Gastrocnemius medialis (tissue), 4 donors: ENCODE results near the gene LDAH. TPM values are rescaled to one million over a fixed set of nuclear protein-coding genes. Genes with fewer than 3 reads are reported as not detected.

ENCODE experiments used
- ATAC-seq, 2 donors: fragments of 150-250 bp; one replicate each; pipeline ENCODE4 v1.9.1; 2016
- DNase-seq, 2 donors: peaks; one replicate each; pipeline ENCODE4 v3.0.0-alpha.2; 2019
- H3K27ac ChIP-seq, 4 donors: fragments of 200-600 bp; sonication (generic); 1 replicate in 1 of 4; 2 replicates in 3 of 4; pipeline ENCODE4 v1.5.1; 2016 to 2018; ENCODE audit warnings: mild to moderate bottlenecking in 2 of 4, moderate library complexity in 1 of 4
- H3K27me3 ChIP-seq, 3 donors: fragments of 200-600 bp; sonication (generic) in 2 of 3; 1 replicate in 1 of 3; 2 replicates in 2 of 3; pipeline versions ENCODE4 v1.5.1 to v1.6.0; 2016 to 2019; ENCODE audit warnings: mild to moderate bottlenecking in 1 of 3, moderate library complexity in 1 of 3
- H3K36me3 ChIP-seq, 2 donors: fragments of 200-600 bp; sonication (generic) in 1 of 2; one replicate each; pipeline ENCODE4 v1.5.1; 2017 to 2018
- H3K4me1 ChIP-seq, 2 donors: fragments of 200-600 bp; sonication (generic) in 1 of 2; one replicate each; pipeline ENCODE4 v1.5.1; 2016 to 2017; ENCODE audit warnings: mild to moderate bottlenecking in 2 of 2
- H3K4me3 ChIP-seq, 4 donors: fragments of 200-600 bp; sonication (generic) in 3 of 4; 1 replicate in 1 of 4; 2 replicates in 3 of 4; pipeline ENCODE4 v1.5.1; 2016 to 2019; ENCODE audit warnings: mild to moderate bottlenecking in 2 of 4
- H3K9me3 ChIP-seq, 3 donors: fragments of 200-600 bp; sonication (generic) in 2 of 3; 1 replicate in 1 of 3; 2 replicates in 2 of 3; pipeline ENCODE4 v1.5.1; 2016 to 2019
- CTCF ChIP-seq, 5 experiments: fragments of 450-650 bp in 3 of 5; fragments of 200-600 bp in 2 of 5; sonication (generic) in 2 of 5; IDR thresholded peaks in 4 of 5; conservative IDR thresholded peaks in 1 of 5; 1 replicate in 4 of 5; 2 replicates in 1 of 5; pipeline ENCODE4 v1.5.1; 2016 to 2019; ENCODE audit warnings: antibody characterized with exemption in 5 of 5, mild to moderate bottlenecking in 3 of 5, moderate library complexity in 3 of 5
- POLR2A ChIP-seq, 2 donors: fragments of 450-650 bp; IDR thresholded peaks; one replicate each; pipeline ENCODE4 v1.6.1; 2017; ENCODE audit warnings: antibody characterized with exemption in 2 of 2, mild to moderate bottlenecking in 2 of 2, moderate library complexity in 2 of 2
- in situ Hi-C, 4 donors: fragments of 200-750 bp; cut with MboI; loops; one replicate each; pipeline versions ENCODE4 v1.15.0 to v1.8.0; 2017; ENCODE audit warnings: low sequenced_read_pairs in 4 of 4
- intact Hi-C: fragments of 100-400 bp; cut with DNase I; formaldehyde crosslinking; loops from one replicate; pipeline ENCODE4 v1.15.1; 2023; ENCODE audit warnings: low total_unique reads
- total RNA-seq, 4 donors: library from RNA; depleted of rRNA; stranded (reverse); fragments of >200 nt; gene quantifications; one replicate each; pipeline versions ENCODE4 v1.1.0 to v1.2.3, GENCODE V29; 2016

The LDAH gene
- total RNA-seq, 4 donors from 2014 or later: 0.97 to 2.2 (median 1.4) TPM

GRCh38 chr2:20698916-20699613 is 123.8 kb downstream of the LDAH start:
- DNase-seq (no peak), ATAC-seq (no peak)
- Histone ChIP-seq H3K9me3 (no peaks in the 10 kb centered on the region), H3K27ac (no peak overlapping the region), H3K4me3 (no peak overlapping the region), H3K27me3 (no peaks in the 10 kb centered on the region), H3K36me3 (no peaks in the 10 kb centered on the region), H3K4me1 (no peaks in the 10 kb centered on the region)
- no peak for TF ChIP-seq CTCF (IDR thresholded peaks at IDR 0.05 in 4 of 5, conservative IDR thresholded peaks at IDR 0.05 in 1 of 5)
- no peak for TF ChIP-seq POLR2A (IDR thresholded peaks at IDR 0.05)
- intact Hi-C loops (no loop called here), in situ Hi-C loops (loop anchor here in 1 of 4 donors (25.0 kb wide), 1 partner anchor 413 kb away; the partner anchor contains the start of gene TDRD15)

GRCh38 chr2:20697322-20697934 is 125.5 kb downstream of the LDAH start:
- Histone ChIP-seq H3K36me3 (no peaks in the 10 kb centered on the region), H3K4me3 (no peak overlapping the region), H3K27ac (no peak overlapping the region), H3K9me3 (no peaks in the 10 kb centered on the region), H3K4me1 (no peaks in the 10 kb centered on the region), H3K27me3 (no peaks in the 10 kb centered on the region)
- DNase-seq: no peak
- ATAC-seq: no peak
- intact Hi-C loops (no loop called here), in situ Hi-C loops (loop anchor here in 1 of 4 donors (25.0 kb wide), 1 partner anchor 415 kb away; the partner anchor contains the start of gene TDRD15)
- TF ChIP-seq POLR2A (IDR thresholded peaks at IDR 0.05) (no peak), CTCF (IDR thresholded peaks at IDR 0.05 in 4 of 5, conservative IDR thresholded peaks at IDR 0.05 in 1 of 5) (no peak)

GRCh38 chr2:20696366-20696765 is 126.5 kb downstream of the LDAH start:
- in situ Hi-C loops: loop anchor here in 1 of 4 donors (25.0 kb wide), 1 partner anchor 416 kb away; the partner anchor contains the start of gene TDRD15
- DNase-seq (no peak), ATAC-seq (no peak)
- intact Hi-C loops: no loop called here
- Histone ChIP-seq H3K36me3 (no peaks in the 10 kb centered on the region), H3K9me3 (no peaks in the 10 kb centered on the region), H3K4me1 (no peaks in the 10 kb centered on the region), H3K27me3 (no peaks in the 10 kb centered on the region), H3K4me3 (no peak overlapping the region), H3K27ac (no peak overlapping the region)
- TF ChIP-seq CTCF (IDR thresholded peaks at IDR 0.05 in 4 of 5, conservative IDR thresholded peaks at IDR 0.05 in 1 of 5) (no peak), POLR2A (IDR thresholded peaks at IDR 0.05) (no peak)

GRCh38 chr2:20693317-20693716 is 129.6 kb downstream of the LDAH start:
- no peak overlapping the region for H3K27ac ChIP-seq
- no peaks in the 10 kb centered on the region for H3K9me3 ChIP-seq
- in situ Hi-C loops: loop anchor here in 1 of 4 donors (25.0 kb wide), 1 partner anchor 419 kb away; the partner anchor contains the start of gene TDRD15
- no peak for DNase-seq
- intact Hi-C loops: no loop called here
- no peak for ATAC-seq
- H3K4me3 ChIP-seq: no peak overlapping the region
- H3K27me3 ChIP-seq: no peaks in the 10 kb centered on the region
- no peaks in the 10 kb centered on the region for H3K36me3 ChIP-seq
- H3K4me1 ChIP-seq: no peaks in the 10 kb centered on the region
- no peak for TF ChIP-seq CTCF (IDR thresholded peaks at IDR 0.05 in 4 of 5, conservative IDR thresholded peaks at IDR 0.05 in 1 of 5)
- no peak for TF ChIP-seq POLR2A (IDR thresholded peaks at IDR 0.05)
